K562 treated with DMSO at 1 percent for 12 hours (cell line): Measurements from ENCODE around the gene PRF1. TPM values are rescaled to one million over a fixed set of nuclear protein-coding genes. Genes with fewer than 3 reads are reported as not detected.

Source experiments
- total RNA-seq: library from RNA; unstranded; fragments of 300-600 nt; gene quantifications from 2 replicates; pipeline ENCODE4 v1.2.3, GENCODE V29; 2022; ENCODE audit not compliant: insufficient read depth

Gene PRF1
- total RNA-seq, result 2.6 and 5.5 TPM in 2 replicates

DNA sequence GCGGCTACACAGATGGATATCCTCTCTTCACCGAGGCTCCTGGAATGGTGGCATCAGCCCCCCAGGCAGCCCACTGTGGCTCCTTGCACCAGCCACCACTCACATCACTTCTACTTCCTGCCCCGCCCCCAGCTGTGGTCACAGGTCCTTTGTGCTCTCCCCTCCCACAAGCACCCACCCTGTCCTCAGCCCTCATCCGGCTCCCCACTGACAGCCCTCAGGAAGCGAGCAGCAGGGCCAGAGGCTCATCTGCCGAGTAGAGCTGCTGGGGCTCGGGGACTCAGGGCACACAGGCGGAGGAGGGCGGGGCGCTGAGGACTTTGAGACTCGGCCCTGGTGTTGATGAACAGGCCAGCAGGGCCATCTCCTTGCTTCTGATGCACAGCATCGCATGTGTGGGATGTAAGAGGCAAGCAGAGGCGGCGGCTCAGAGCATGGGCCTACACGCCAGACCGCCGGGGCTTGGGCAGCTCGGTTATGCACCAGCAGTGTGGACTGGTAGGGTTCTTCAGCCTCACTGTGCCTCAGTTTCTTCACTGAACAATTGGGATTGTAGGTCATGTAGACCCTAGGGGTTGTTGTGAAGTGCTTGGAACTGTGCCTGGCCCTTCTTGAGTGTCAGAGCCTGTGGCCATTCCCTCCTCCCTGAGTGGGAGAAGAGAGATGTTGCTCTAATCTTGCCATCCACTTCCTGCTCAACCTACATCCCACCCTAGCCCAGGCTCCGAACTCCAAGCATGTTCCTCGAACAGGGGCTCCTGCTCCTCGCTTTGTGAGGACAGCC, at the start of gene PRF1:
PRF1 (minus strand) TSS at position 77 of the 784 bp plus-strand sequence. CDS start 1,839 bp downstream, outside the sequence.

Other genes starting within 250 kb of the PRF1 start
- gene LRRC20, start 220.1 kb downstream of the PRF1 start, total RNA-seq, result 14.0 and 16.8 TPM in 2 replicates
- 27.0 and 80.6 TPM in 2 replicates for gene EIF4EBP2, start 198.6 kb downstream of the PRF1 start, total RNA-seq
- gene NODAL, start 161.1 kb downstream of the PRF1 start, total RNA-seq, result not detected in 2 replicates
- gene PALD1, start 124.0 kb downstream of the PRF1 start, total RNA-seq, result not detected in 2 replicates
- gene ADAMTS14, start 69.8 kb upstream of the PRF1 start, total RNA-seq, result 21.5 and 42.6 TPM in 2 replicates
- gene TBATA, start 182.6 kb upstream of the PRF1 start, total RNA-seq, result not detected in 2 replicates
- 6.0 and 15.1 TPM in 2 replicates for gene SGPL1, start 213.2 kb upstream of the PRF1 start, total RNA-seq